ENCODE measurements around the gene CIP2A.

Gene CIP2A

GRCh38 chr3:108509263-108509662, 80.0 kb downstream of the CIP2A start:
- DNase-seq, result no peak

DNA sequence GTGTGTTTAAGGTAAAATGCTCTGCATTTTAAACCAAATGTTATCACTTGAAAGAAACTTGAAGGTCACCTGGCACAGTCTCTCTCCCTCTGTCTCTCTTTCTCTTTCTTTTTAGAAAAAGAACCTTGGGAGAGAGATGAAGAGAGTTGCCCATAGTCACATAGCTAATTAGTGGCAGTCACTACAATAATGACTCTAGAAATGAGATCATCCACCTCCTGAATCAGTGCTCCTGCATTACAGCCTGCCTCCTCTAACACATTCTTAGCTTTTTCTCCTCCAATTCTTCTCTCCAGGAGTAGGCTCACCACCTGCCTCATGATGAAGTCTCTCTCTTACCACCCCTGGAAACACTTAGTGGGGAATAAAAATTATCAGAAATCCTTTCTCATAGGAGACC, 81.3 kb downstream of the CIP2A start:
- DNase-seq, result no peak

- DNase-seq, result no peak
Observed at GRCh38 chr3:108505811-108506210, 83.4 kb downstream of the CIP2A start.

DNA sequence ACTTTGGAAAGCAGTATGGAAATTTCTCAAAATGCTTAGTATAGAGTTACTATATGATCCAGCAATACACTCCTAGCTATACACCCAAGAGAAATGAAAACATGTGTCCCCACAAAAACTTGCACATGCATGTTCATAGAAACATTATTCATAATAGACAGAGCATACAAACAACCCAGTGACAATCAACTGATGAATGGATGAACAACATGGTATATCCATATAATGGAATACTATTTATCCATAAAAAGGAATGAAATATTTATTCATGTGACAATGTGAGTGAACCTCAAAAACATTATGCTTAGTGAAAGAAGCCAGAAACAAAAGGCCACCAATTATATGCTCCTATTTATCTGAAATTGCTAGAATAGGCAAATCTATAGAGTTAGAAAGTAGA, 85.5 kb downstream of the CIP2A start:
- no peak for DNase-seq

DNA sequence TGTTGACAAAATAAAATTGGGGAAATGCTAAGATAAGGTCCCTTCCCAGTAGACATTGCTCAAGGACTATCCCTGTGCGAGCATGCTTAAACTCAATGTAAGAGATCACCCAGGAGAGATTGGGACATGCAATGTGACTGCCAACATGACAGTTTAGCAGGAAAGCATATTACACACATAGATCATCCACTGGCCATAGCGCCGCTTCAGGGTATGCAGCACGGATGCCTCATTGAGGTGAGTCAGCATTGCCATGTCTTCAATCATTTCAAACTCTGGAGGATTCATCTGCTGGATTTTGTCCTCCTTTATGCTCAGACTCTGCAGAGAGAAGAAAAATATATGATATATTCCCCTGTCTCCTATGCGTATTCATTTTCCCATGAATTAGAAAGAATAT, 87.7 kb downstream of the CIP2A start:
- no peak for DNase-seq

DNA sequence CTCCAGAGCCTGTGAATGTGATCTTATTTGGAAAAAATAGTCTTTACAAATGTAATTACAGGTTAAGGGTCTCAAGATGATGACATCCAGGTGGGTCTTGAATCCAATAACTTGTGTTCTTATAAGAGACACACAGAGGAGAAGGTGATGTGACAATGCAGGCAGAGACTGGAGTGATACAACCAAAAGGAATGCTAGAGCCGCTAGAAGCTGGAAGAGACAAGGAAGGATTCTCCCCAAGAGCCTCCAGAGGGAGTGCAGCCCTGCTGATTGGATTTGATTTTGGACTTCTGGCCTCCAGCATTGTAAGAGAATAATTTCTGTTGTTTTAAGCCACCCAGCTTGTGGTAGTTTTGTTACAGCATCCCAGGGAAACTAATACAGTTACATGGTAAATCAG, 88.5 kb downstream of the CIP2A start:
- DNase-seq, result no peak

Measured in GOT3 (cell line).